NCI-H2196 treated with DMSO at 0.1 percent for 48 hours (cell line): ENCODE measurements around the gene WWOX.

Source experiments
- DNase-seq: peaks from one replicate; lab custom pipeline; 2025; ENCODE audit not compliant: unreplicated experiment; lab: John Stamatoyannopoulos, UW

WWOX gene

DNA sequence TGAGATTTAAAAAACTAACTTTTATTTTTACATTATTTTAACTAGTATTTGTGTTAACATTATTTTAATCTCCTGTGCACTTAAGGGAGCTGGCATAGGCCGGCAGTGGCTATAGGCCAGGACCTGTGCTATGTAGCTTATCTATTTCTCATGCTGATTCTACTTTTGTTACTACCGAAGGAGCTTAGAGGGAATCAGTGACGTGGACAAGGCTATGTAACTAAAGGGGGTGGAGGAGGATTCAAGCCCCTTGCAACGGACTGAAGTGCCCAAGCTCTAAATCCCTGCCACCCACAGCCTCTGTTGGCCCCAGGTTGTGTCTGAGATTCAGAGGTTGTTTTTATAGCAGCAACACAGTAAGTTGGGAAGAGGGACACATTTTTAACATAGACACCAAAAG is 356.4 kb downstream of the WWOX start:
- no peak for DNase-seq

DNA sequence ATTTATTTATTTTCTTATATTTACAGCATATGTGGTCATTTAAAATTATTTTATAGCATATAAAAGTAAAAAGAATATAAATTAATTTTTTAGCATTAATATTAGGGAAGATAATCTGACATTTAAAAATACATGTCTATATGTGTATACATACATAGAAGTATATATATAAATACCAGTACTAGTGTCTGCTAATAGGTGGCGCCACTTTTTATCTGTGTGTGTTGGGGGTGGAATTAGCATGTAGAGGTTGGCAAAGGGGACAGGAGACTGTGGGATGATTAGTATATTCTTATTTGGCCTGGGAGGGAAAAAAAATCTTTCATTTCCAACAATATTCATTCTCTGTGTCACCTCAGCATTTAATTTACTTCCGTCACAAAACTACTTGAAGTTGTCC is 359.1 kb downstream of the WWOX start:
- no peak for DNase-seq

- DNase-seq = no peak
Observed at GRCh38 chr16:78460428-78460827, 361.0 kb downstream of the WWOX start.

- no peak for DNase-seq
Observed at GRCh38 chr16:78461087-78461486, 361.6 kb downstream of the WWOX start.

GRCh38 chr16:78461496-78462287 is 362.2 kb downstream of the WWOX start:
- no peak for DNase-seq

GRCh38 chr16:78462288-78463208 is 363.1 kb downstream of the WWOX start:
- DNase-seq = no peak

- DNase-seq = no peak
Observed at GRCh38 chr16:78463591-78463990, 364.1 kb downstream of the WWOX start.

DNA sequence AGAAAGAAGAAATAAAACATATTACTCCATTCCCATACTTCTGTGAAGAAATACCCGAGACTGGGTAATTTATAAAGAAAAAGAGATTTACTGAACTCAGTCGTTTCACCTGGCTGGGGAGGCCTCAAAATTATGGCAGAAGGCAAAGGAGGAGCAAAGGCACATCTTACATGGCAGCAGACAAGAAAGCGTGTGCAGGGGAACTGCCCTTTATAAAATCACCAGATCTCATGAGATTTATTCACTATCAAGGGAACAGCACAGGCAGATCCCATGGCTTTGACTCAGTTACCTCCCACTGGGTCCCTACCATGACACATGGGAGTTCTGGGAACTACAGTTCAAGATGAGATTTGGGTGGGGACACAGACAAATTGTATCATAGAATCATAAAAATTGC is 365.4 kb downstream of the WWOX start:
- DNase-seq = no peak

DNA sequence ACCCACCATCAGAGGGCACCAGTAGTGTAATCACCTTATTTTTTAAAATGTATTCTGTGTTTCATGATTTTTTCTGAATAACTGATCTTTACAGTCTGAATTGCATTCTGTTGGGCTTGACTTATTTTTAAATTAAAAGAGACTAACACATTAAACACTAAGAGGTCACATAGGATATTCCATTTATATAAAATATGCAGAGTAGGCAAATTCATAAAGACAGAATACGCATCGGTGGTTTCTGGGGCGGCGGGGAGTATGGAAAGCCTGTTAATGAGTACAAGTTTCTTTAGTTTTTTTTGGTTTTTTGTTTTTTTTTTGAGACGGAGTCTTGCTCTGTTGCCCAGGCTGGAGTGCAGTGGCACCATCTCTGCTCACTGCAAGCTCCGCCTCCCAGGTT is 366.3 kb downstream of the WWOX start:
- no peak for DNase-seq

- no peak for DNase-seq
Observed at GRCh38 chr16:78469787-78470186, 370.3 kb downstream of the WWOX start.

GRCh38 chr16:78473031-78473699 is 373.7 kb downstream of the WWOX start:
- DNase-seq = no peak

GRCh38 chr16:78474762-78475161 is 375.3 kb downstream of the WWOX start:
- no peak for DNase-seq

GRCh38 chr16:78476615-78477014 is 377.2 kb downstream of the WWOX start:
- no peak for DNase-seq

- no peak for DNase-seq
Observed at GRCh38 chr16:78478267-78478861, 378.9 kb downstream of the WWOX start.

DNA sequence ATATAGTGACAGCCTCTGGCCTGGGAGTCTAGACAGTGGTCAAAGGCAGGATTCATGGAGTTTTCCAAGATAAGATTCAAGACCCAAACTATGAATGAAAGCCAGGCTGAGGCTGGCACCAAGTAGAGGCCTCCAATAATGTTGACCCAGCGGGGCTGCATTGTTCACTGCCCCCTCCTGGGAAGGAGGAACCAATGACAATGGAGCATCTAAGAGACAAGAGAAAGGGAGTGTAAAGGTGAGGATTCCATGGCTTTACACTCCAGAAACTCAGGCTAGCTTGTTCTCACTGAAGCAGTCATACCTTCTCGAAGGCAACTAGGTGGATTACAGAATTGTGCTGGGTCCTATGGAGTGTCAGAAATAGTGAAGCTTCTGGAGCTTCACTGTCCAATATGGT is 380.3 kb downstream of the WWOX start:
- DNase-seq = no peak

DNA sequence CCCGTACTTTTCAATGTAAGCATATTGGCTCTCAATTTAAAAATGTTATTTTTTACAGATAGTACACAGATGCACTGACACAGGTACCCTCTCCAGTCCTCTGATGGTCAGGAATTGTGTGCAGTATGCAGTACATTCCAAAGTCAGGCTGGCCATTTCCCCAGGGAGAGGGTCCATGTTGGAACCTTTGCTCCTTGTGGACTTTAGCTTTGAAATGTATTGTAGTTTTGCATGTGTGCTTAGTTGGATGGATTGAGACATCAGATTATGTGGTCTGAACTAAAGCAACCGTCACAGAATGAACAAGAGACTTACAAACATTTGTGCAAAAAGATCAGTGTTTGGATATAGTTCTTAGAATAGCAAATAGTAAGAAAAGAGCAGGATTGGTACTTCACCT is 381.1 kb downstream of the WWOX start:
- DNase-seq = no peak

- no peak for DNase-seq
Observed at GRCh38 chr16:78483124-78483992, 383.9 kb downstream of the WWOX start.

DNA sequence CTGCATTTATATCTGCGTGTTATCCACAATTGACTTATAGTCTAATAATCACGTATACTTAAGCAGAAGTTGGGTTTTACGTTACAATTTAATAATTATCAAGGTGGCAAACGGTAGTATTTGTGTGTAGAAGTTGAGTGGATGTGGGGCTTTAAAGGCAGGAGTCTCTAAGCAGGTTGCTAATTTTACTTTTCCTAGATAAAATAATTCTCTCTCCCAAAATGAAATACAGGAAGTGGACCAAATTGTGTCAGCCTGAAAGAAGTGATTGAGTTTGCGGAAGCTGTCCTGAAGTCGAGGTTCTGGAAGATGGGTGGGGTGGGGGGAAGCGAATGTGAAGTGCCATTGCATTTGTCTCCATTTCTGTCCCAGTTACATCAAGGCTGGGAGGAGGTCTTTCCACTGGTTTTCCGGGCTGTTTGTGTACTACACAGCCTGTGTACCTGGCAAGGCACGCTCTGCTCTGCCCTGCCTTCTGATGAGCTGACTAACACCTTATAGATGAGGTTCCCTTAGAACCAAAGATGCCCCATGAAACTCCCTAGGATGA is 385.1 kb downstream of the WWOX start:
- no peak for DNase-seq

- DNase-seq = no peak
Observed at GRCh38 chr16:78485188-78485916, 385.9 kb downstream of the WWOX start.
